WERI-Rb-1 (cell line): Measurements from ENCODE around the gene GFOD1.
A peak's percentile ranks its signal among the peaks of the same experiment; 100 is the strongest.

Experiments used
- DNase-seq: peaks from one replicate; pipeline ENCODE4 v3.0.0-alpha.2; 2020
- H3K27ac ChIP-seq: fragments of 250-450 bp; sonication (Bioruptor Pico); 2 replicates; pipeline ENCODE4 v1.5.1; 2020; ENCODE audit warnings: mild to moderate bottlenecking, moderate library complexity
- H3K27me3 ChIP-seq: fragments of 250-450 bp; sonication (Bioruptor Pico); 2 replicates; pipeline ENCODE4 v1.5.1; 2021; ENCODE audit warnings: mild to moderate bottlenecking, low read depth, moderate library complexity; ENCODE audit not compliant: insufficient read depth, severe bottlenecking
- H3K36me3 ChIP-seq: fragments of 250-450 bp; sonication (Bioruptor Pico); 2 replicates; pipeline ENCODE4 v1.5.1; 2020; ENCODE audit warnings: mild to moderate bottlenecking, moderate library complexity
- H3K4me3 ChIP-seq: 2 replicates; pipeline ENCODE4 v1.5.1; 2011; ENCODE audit warnings: low read depth, mild to moderate bottlenecking, control low read depth, low read length
- H3K9me3 ChIP-seq: fragments of 250-450 bp; sonication (Bioruptor Pico); 2 replicates; pipeline ENCODE4 v1.5.1; 2021; ENCODE audit warnings: mild to moderate bottlenecking, moderate library complexity; ENCODE audit not compliant: severe bottlenecking
- CTCF ChIP-seq: IDR thresholded peaks from 2 replicates; pipeline ENCODE4 v1.5.1; 2011; ENCODE audit warnings: low read depth, mild to moderate bottlenecking, control low read depth, inconsistent platforms, low read length

Gene GFOD1

GRCh38 chr6:13400772-13401171, 86.6 kb downstream of the GFOD1 start:
- no peak overlapping the region for H3K4me3 ChIP-seq
- H3K27me3 ChIP-seq = no peaks in the 10 kb centered on the region
- H3K36me3 ChIP-seq = no peaks in the 10 kb centered on the region
- no peak for TF ChIP-seq CTCF
- no peak for DNase-seq
- no peaks in the 10 kb centered on the region for H3K9me3 ChIP-seq
- no peak overlapping the region for H3K27ac ChIP-seq

- Histone ChIP-seq H3K9me3 (no peaks in the 10 kb centered on the region), H3K4me3 (no peak overlapping the region), H3K27me3 (no peaks in the 10 kb centered on the region), H3K27ac (peak overlapping the region; percentile 30), H3K36me3 (no peaks in the 10 kb centered on the region)
- DNase-seq = peak; percentile 92
- TF ChIP-seq CTCF = peak; percentile 62
These were observed 88.9 kb downstream of the GFOD1 start for GRCh38 chr6:13398421-13398994.

GRCh38 chr6:13398069-13398381, 89.4 kb downstream of the GFOD1 start:
- Histone ChIP-seq H3K27ac (peak overlapping the region; percentile 30), H3K27me3 (no peaks in the 10 kb centered on the region), H3K9me3 (no peaks in the 10 kb centered on the region), H3K4me3 (no peak overlapping the region), H3K36me3 (no peaks in the 10 kb centered on the region)
- no peak for DNase-seq
- TF ChIP-seq CTCF = no peak

GRCh38 chr6:13397359-13398068, 89.9 kb downstream of the GFOD1 start:
- TF ChIP-seq CTCF = peak; percentile 23; the same call in 1 of the 2 replicates
- no peak for DNase-seq
- H3K27ac ChIP-seq = peak overlapping the region; percentile 76

GRCh38 chr6:13396241-13396792, 91.1 kb downstream of the GFOD1 start:
- peak; percentile 96 for DNase-seq
- Histone ChIP-seq H3K9me3 (no peaks in the 10 kb centered on the region), H3K27me3 (no peaks in the 10 kb centered on the region), H3K36me3 (no peaks in the 10 kb centered on the region), H3K4me3 (0 out of 2 replicates have a peak overlapping the region, but pooled peaks have one; percentile 2), H3K27ac (peak overlapping the region; percentile 76)
- TF ChIP-seq CTCF = no peak

More at GRCh38 chr6:13397359-13398068, 89.9 kb downstream of the GFOD1 start:
- Histone ChIP-seq H3K36me3 (no peaks in the 10 kb centered on the region), H3K4me3 (no peak overlapping the region), H3K27me3 (no peaks in the 10 kb centered on the region), H3K9me3 (no peaks in the 10 kb centered on the region)
